HuH-7.5 (cell line): ENCODE data around the gene OGA.

Source experiments
- DNase-seq: peaks from one replicate; pipeline ENCODE4 v3.0.0; 2011; ENCODE audit warnings: low spot score

OGA gene

DNA sequence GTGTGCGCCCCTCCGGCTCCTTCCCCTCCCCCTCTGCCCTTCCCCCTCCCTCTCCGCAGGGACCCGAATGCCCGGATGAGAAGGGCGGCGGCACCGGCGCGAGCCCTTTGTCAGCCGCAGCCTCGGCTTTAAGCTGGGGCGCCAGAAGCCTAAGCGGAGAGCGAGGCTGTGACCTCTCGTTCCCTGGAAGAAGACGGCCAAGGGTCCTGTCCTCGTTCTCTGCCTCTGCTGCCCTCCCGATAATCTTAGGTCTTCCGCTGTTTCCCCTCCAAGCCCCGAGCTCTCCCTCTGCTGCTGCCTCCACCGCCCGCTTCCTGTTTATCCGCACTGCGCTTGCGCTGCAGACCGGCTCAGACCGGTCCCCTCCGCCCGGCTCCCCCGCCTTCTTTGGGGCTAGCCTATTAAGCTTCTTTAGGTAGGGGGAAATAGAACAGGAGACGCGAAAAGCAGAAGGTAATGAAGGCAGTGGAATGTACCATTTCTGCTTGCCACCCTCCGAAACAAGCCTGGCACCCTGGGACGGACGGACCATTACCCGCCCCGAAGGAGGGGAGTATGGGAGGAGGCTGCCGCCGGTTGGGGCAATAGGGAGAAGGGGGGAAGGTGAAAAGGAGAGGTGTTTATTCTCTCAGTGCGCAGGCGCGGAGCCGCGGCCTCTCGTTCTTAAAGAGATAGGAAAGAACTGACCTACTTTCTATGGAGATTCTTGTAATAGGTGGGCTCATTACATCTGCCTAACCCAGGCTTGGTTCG is at the start of gene OGA:
TSS of gene OGA (minus strand) at position 326 of the 753 bp plus-strand sequence. CDS start 422 bp downstream, outside the sequence.
- DNase-seq: peak; percentile 92

DNA sequence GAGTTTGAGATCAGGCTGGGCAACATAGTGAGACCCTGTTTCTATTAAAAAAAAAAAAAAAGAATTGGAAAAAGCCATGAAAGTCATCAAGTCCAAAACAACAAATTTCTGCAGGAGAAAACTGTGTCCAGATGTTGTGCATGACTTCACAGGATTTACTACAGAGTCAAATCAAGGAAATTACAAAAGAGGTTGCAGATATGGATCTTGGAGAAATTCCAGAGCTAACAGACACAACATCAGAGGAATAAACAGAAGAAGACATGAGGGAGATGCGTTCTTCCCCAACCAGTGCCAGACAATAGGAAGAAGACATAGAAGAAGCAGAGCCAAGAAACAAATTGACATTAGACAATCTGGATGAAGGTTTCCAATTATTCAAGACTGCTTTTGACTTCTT is 49.7 kb upstream of the OGA start:
- no peak for DNase-seq

GRCh38 chr10:101859530-101859929 is 41.3 kb upstream of the OGA start:
- DNase-seq: no peak

DNA sequence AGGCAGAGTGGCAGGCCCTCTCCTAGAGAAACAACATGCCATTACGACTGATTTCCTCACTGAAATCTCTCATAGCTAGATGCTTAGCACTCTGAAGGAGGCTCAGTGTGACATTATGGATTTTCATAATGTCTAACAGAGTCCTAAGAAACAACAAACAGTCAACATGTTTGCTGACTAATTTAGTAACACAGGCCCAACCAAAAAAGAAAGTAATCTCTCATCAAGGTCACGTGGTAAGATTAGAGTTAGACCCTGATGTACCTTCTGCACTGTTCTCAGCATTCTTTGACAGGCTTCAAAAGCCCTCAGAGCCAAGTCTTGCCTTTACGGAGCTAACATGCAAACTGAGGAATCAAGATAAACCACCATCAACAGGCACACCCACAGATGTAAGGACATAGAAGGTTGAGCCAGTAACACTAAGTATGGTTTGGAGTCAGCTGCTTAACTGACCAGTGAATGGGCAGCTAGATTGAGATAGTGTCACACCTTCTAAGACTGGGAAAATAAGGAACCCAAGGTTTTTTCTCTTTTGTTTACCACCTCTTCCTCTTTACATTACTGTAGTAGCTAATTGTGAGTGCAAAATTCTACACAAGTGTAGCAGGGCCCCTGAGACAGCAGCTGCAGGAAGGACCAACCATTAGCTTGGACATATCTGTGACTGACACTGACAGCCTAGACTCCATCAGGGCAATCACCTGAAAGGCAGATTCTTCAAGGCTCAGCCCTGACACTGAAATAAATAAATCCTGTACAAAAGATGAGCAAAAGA is 40.7 kb upstream of the OGA start:
- DNase-seq: no peak

DNA sequence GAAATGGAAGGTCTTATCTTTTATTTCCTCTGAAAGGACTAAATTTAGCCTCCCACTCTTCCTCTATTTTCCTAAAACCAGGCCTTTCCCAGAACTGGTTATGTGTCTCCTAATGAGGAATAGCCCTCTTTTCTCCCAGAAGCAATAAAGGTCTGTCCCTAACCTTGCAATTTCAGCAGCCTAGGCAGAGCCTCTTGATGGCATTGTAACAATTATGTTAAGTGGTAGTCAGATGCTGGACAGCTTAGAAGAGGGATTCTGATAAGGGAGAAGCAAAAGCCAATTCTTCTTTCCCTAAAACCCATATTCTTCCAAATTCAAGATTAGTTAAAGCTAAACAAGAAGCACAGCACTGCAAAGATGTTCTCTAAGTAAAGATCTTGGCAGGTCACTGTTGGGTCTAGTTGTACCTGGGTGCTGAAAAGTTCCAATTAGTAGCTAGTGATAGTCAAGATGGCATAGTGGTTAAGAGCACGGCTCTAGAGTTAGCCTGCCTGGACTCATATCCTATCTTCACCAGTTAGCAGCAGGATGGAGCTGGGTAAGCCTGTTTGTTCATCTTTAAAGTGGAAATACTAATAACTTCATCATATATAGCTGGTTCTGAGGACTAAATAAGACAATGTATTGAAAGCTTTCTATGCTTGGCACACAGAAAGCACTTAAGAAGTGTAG is 39.7 kb upstream of the OGA start:
- DNase-seq: no peak

DNA sequence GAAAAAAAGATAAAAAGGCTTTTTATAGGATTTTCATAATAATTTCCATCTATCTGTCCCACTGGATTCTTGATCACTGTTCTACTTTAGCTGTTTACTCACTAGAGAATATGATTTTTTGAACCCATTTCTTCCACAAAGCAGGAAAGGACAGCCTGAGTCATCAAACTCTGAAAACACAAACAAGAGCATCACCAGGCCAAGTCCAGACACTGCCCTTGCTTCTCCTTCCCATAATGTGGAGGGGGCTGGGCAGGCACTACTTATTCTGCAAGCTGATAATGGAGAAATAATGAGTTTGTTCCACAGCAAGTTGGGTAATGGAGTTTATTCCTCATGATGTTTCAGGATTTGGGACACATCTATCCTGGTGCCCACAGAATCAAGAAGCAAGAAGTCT is 38.4 kb upstream of the OGA start:
- DNase-seq: no peak

GRCh38 chr10:101851411-101852116 is 33.3 kb upstream of the OGA start:
- DNase-seq: no peak

GRCh38 chr10:101850749-101851148 is 32.5 kb upstream of the OGA start:
- no peak for DNase-seq

DNA sequence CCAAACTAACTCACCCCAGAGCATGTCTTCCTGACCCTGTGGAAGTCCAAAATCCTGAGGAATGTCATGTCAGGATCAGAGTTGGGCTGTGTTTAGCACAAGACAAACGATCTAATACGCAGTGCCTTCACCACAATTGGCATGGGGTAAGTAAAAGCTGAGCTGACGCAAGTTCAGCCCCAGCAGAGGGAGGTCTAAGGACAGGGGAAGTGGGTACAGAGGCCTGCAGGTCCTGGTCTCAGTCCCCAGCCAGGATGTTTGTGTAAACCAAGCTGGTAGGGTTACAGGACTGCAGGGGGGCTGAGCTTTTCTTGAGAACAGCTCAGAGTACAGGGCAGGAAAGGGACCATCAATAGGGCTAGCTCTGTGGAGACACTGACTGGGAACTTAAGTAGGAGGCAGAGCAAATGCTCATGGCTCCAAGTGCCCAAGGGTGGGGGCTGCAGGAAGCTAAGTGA is 30.7 kb upstream of the OGA start:
- no peak for DNase-seq

DNA sequence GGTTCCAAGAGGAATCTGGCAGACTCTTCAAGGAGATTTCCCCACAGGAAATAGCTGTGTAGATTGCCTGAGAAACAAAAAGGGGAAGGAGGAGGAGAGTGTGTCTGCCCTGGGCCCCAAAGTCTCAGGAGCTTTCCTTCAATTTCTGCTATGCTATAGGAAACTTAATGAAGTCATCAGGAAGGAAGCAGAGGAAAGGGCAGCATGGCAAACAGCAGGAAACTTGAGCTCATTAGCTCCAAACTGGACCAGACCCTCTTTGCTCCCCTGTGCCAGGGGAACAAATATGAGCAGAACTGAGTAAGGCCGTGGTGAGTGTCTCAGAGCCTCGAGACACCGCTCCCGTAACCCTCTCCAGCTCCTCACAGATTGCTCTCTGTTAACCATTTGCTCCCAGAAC is 30.2 kb upstream of the OGA start:
- no peak for DNase-seq

GRCh38 chr10:101845893-101846292 is 27.6 kb upstream of the OGA start:
- no peak for DNase-seq

DNA sequence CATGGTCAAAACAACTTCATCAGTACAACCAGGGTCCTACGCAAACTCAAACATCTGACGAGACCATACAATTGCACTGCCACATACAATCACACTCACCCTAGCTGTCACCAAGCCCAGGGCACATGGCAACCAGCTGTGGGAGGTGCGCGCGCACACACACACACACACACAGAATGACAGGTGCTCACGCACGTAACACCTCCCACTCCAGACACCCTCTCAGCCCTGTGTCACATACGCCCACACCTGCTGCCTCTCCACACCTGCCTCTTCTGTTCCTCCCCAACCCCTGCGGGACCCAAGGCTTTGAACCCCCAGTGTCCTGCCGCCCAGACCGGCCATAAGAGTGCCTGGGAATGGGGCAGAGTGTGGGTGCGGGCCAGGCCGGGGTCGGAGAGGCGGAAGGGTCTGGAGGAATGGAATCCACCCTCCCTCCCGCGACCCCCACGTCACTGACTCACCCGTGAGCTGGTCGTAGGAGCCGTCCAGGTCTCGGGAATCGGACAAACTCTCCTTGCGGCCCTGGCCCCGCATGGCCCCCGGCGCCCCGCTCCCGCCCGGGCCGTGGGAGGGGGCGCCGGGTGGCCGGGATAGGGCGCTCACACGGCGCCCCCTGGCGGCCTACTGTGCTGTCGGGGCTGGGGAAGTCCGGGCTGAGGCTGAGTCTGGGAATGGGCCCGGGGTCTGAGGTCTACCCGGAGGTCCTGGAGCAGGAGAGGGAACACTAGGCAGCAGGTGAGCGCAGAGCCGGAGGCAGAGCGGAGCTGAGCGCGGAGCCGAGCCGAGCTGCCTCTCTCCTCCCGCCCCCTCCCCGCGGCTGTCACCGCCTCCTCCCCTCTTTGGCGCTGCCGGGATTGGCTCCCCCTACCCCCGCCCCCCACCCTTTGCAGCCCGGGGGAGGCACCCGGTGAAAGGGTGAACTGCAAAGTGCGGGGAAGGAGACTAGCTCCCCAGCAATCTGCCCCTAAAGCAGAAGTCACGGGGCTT is 25.1 kb upstream of the OGA start, which contains the start of gene KCNIP2:
TSS of gene KCNIP2 (minus strand) at position 769 of the 990 bp plus-strand sequence. CDS start at position 537, 232 bp downstream.
- DNase-seq: peak; percentile 69

DNA sequence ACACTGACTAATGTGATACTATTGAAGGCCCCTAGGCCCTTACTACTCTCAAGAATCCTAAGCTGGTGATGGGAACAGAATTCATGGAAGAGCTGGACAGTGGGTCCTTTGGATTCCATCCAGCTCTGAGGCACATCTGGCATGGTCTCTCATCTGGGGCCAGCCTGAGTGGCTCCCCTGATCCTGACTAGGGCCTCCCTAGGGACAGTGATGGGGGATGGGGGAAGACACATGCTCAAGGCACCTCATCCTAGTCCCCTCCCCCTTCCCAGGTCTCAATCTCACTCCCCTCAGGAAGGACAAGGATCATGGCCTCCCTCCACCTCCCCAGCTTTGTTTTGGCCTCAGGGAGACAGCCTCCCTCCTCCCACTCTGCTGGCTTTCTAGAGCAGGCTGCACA is 23.6 kb upstream of the OGA start:
- no peak for DNase-seq

DNA sequence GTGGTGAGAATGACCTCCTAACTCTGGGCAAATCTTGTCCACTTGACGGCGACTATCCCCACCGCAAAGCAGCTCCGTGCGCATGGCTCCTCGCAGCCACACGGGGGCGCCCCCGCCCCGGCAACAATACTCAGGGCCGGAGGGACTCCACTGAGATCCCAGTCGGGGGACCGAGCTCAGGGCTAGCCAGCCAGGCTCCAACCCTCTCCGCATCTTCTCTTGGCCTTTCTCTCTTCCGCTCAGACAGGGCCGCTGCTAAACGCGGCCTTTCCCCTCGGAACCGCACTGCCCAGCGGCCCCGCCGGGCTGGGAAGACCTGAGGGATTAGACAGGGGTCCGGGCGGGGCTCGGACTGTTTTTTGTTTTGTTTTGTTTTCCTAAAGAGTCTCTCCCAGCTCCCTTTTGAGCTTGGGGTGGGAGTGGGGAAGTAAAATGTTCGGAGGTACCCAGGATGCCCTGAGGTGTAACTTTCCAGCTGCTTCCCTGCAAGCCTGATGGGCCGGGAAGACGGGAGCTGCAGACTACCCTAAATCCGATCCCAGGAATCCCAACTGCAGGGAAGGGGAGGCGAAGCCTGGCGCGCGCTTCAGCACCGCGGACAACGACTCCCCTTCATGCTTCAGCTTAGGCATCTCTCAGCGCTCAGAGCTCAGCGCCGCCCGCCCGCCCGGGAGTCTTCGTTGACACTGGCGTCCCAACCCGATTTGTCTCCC is 22.7 kb upstream of the OGA start:
- peak; percentile 93 for DNase-seq

GRCh38 chr10:101840102-101840684 is 21.9 kb upstream of the OGA start:
- no peak for DNase-seq

- DNase-seq: peak; percentile 76
These were observed 21.3 kb upstream of the OGA start for GRCh38 chr10:101839416-101840063.

DNA sequence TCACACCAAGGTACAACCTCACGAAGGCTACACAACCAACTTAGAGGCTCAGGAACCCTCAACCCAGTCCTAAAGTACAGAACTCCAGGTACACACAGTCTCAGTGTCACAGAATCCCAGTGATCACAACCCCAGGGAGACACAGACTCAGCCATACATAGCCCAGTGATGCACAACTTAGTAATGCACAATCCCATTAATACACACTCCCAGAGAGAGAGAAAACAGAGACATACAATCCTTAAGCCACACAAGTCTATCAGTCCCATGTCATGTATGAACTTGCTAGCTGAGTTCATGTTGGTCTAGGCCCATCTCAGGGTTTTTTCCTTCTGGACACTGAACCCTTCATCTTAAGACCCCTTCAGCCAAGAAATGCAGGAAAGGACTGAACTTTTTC is 20.8 kb upstream of the OGA start:
- DNase-seq: no peak

GRCh38 chr10:101838416-101838970 is 20.2 kb upstream of the OGA start:
- DNase-seq: no peak

DNA sequence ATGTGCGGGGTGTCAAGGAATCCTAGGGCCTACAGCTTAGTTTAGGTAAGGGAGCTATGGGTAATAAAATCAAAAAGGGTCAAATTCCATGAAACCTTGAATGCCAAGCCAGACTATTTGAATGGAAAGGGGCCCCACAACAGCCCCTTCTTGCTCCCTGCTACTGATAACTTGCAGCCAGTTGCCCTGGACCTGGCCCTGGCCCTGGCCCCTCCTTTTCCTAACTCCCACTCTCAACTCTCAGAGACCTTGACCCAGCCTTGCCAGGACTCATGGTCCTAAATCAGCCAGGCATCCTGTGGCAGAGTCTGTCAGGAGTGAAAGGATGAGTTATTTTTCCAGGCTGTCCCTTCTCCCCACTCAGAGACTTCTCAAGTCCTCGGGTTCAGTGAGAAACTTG is 19.5 kb upstream of the OGA start:
- DNase-seq: no peak
